Sciatic nerve (tissue), 2 donors: ENCODE data around the gene BDKRB2. TPM values are rescaled to one million over a fixed set of nuclear protein-coding genes. Genes with fewer than 3 reads are reported as not detected.
"Not testable (repeated sequence)": the region's sequence is repeated elsewhere in the genome, so short reads cannot be mapped to it uniquely, and the experiment has no call there.

Source experiments
- ATAC-seq: fragments of 200-7000 bp; cut with Tn5 transposase; one replicate; pipeline ENCODE4 v1.9.1; 2020; ENCODE audit warnings: mild to moderate bottlenecking, moderate library complexity
- DNase-seq: peaks from one replicate; pipeline ENCODE4 v3.0.0-alpha.2; 2020; ENCODE audit warnings: low spot score
- intact Hi-C: fragments of 100-400 bp; cut with DNase I; formaldehyde crosslinking; loops from one replicate; pipeline ENCODE4 v1.14.2; 2022
- total RNA-seq: library from RNA; stranded (reverse); fragmentation: NEBNext Ultra II Directional; extraction: Animal tissue kit (Norgen Biotek cat#: 25700); gene quantifications from one replicate; pipeline ENCODE4 v1.2.1, GENCODE V29; 2021
- donor health status: DM: no; HTN: no; CAD: no.
- donor health status: DM: no; HTN: no; CAD: no.

BDKRB2 gene
- total RNA-seq, 1 donor from 2014 or later = 50.4 TPM

- no peak for DNase-seq
- ATAC-seq = no peak
- intact Hi-C loops = no loop called here
These were observed 35.1 kb downstream of the BDKRB2 start for GRCh38 chr14:96239711-96240141.

GRCh38 chr14:96240641-96241040, 36.0 kb downstream of the BDKRB2 start:
- peak; percentile 57 for DNase-seq
- intact Hi-C loops = no loop called here

GRCh38 chr14:96242126-96242525, 37.5 kb downstream of the BDKRB2 start:
- ATAC-seq = no peak
- intact Hi-C loops = no loop called here
- DNase-seq = no peak

More at GRCh38 chr14:96240641-96241040, 36.0 kb downstream of the BDKRB2 start:
- ATAC-seq = no peak

GRCh38 chr14:96243785-96244184, 39.1 kb downstream of the BDKRB2 start:
- ATAC-seq (peak; percentile 66), DNase-seq (no peak)
- intact Hi-C loops = no loop called here

GRCh38 chr14:96245074-96245473, 40.4 kb downstream of the BDKRB2 start:
- intact Hi-C loops, ATAC-seq, DNase-seq: not testable (repeated sequence)

- ATAC-seq = no peak
- no peak for DNase-seq
- intact Hi-C loops = no loop called here
These were observed 41.3 kb downstream of the BDKRB2 start for GRCh38 chr14:96245710-96246538.

GRCh38 chr14:96246539-96246847, 41.9 kb downstream of the BDKRB2 start:
- DNase-seq (no peak), ATAC-seq (peak; percentile 65)
- intact Hi-C loops = no loop called here

- DNase-seq (no peak), ATAC-seq (no peak)
- intact Hi-C loops = no loop called here
These were observed 42.4 kb downstream of the BDKRB2 start for GRCh38 chr14:96247031-96247430.

GRCh38 chr14:96249029-96249428, 44.4 kb downstream of the BDKRB2 start:
- intact Hi-C loops = no loop called here
- DNase-seq (no peak), ATAC-seq (peak; percentile 83)

- ATAC-seq = no peak
- intact Hi-C loops = no loop called here
- no peak for DNase-seq
These were observed 45.8 kb downstream of the BDKRB2 start for GRCh38 chr14:96250485-96250884.

- intact Hi-C loops = no loop called here
- ATAC-seq (no peak), DNase-seq (no peak)
These were observed 47.1 kb downstream of the BDKRB2 start for GRCh38 chr14:96251656-96252155.

- peak; percentile 56 for DNase-seq
- intact Hi-C loops = no loop called here
- ATAC-seq = no peak
These were observed 47.8 kb downstream of the BDKRB2 start for GRCh38 chr14:96252323-96252998.

GRCh38 chr14:96252999-96253539, 48.4 kb downstream of the BDKRB2 start:
- intact Hi-C loops = no loop called here
- ATAC-seq = no peak
- no peak for DNase-seq

- no peak for DNase-seq
- intact Hi-C loops = no loop called here
- ATAC-seq = no peak
These were observed 50.0 kb downstream of the BDKRB2 start for GRCh38 chr14:96254687-96255086.

GRCh38 chr14:96255501-96256366, 51.1 kb downstream of the BDKRB2 start, which contains the start of gene BDKRB1:
Gene BDKRB1, plus strand, starts transcription at chr14:96256210. Its CDS starts 7,473 bp downstream, at chr14:96263683.
- DNase-seq (no peak), ATAC-seq (peak; percentile 80)
- intact Hi-C loops = no loop called here

GRCh38 chr14:96256407-96256806, 51.8 kb downstream of the BDKRB2 start:
- DNase-seq (no peak), ATAC-seq (peak; percentile 71)
- intact Hi-C loops = no loop called here

- intact Hi-C loops = no loop called here
- no peak for DNase-seq
- ATAC-seq = no peak
These were observed 52.4 kb downstream of the BDKRB2 start for GRCh38 chr14:96257056-96257455.

GRCh38 chr14:96257900-96258299, 53.3 kb downstream of the BDKRB2 start:
- ATAC-seq (no peak), DNase-seq (no peak)
- intact Hi-C loops = no loop called here

GRCh38 chr14:96260341-96260821, 55.7 kb downstream of the BDKRB2 start:
- no peak for ATAC-seq
- DNase-seq = no peak
- intact Hi-C loops = no loop called here
